ENCODE data around the gene TPM2. TPM values are rescaled to one million over a fixed set of nuclear protein-coding genes. Genes with fewer than 3 reads are reported as not detected.
A peak's percentile ranks its signal among the peaks of the same experiment; 100 is the strongest.

The TPM2 gene
- total RNA-seq, 2 experiments from 2014 or later = 63.1 to 63.5 TPM

DNA sequence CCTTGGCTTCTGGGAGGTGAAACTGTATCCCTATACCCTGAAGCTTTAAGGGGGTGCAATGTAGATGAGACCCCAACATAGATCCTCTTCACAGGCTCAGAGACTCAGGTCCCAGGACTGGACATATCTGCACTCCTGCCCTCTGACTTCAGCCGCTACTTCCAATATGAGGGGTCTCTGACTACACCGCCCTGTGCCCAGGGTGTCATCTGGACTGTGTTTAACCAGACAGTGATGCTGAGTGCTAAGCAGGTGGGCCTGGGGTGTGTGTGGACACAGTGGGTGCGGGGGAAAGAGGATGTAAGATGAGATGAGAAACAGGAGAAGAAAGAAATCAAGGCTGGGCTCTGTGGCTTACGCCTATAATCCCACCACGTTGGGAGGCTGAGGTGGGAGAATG lies 10.6 kb downstream of the TPM2 start:
- no peaks in the 10 kb centered on the region for H3K9me3 ChIP-seq (ENCODE audit: control insufficient read depth in 1 of 2, insufficient read depth in 1 of 2, low read length in 2 of 2)
- no peak for ATAC-seq (ENCODE audit: poor library complexity)
- DNase-seq = no peak
- intact Hi-C loops (cut with DNase I, micrococcal nuclease) = no loop called here
- no peak overlapping the region for H3K27ac ChIP-seq (ENCODE audit: low read depth in 1 of 2, low read length in 2 of 2)
- H3K27me3 ChIP-seq (ENCODE audit: control insufficient read depth in 1 of 2, insufficient read depth in 2 of 2, low read length in 2 of 2) = peaks cover 0 to 6% of the 10 kb centered on the region in 2 experiments
- Mint-ChIP-seq H3K27ac (no peak overlapping the region), H3K9me3 (no peaks in the 10 kb centered on the region), H3K36me3 (ENCODE audit: low read depth) (no peaks in the 10 kb centered on the region), H3K4me3 (no peak overlapping the region), H3K4me1 (ENCODE audit: low read depth) (peaks cover 15% of the 10 kb centered on the region), H3K27me3 (peaks cover 10% of the 10 kb centered on the region)
- CTCF ChIA-PET = no interaction called here
- no peak overlapping the region for H3K4me3 ChIP-seq (ENCODE audit: low read length)
- no peaks in the 10 kb centered on the region for H3K36me3 ChIP-seq (ENCODE audit: insufficient read depth, low read length)
- H3K4me1 ChIP-seq (ENCODE audit: insufficient read depth, low read length) = peaks cover 15% of the 10 kb centered on the region
- POLR2A ChIA-PET = no interaction called here
- no peak for TF ChIP-seq CTCF (IDR thresholded peaks at IDR 0.05)

DNA sequence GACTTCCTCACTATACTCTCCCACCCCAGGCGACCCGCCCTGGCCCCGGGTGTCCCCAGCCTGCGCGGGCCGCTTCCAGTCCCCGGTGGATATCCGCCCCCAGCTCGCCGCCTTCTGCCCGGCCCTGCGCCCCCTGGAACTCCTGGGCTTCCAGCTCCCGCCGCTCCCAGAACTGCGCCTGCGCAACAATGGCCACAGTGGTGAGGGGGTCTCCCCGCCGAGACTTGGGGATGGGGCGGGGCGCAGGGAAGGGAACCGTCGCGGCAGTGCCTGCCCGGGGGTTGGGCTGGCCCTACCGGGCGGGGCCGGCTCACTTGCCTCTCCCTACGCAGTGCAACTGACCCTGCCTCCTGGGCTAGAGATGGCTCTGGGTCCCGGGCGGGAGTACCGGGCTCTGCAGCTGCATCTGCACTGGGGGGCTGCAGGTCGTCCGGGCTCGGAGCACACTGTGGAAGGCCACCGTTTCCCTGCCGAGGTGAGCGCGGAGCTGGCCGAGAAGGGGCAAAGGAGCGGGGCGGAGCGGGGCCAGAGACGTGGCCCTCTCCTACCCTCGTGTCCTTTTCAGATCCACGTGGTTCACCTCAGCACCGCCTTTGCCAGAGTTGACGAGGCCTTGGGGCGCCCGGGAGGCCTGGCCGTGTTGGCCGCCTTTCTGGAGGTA lies 13.9 kb downstream of the TPM2 start:
- H3K27ac ChIP-seq (ENCODE audit: low read depth in 1 of 2, low read length in 2 of 2) = no peak overlapping the region
- ChIA-PET CTCF (interaction anchor here (0.6 to 2.5 kb wide), 3 partner anchors 10 to 72 kb away, joined by 3 to 9 read pairs (median 4); partner anchors contain the start of gene ARHGEF39), POLR2A (interaction anchor here (0.7 to 2.9 kb wide), 6 partner anchors 10 to 56 kb away, joined by 3 to 11 read pairs (median 5); partner anchors contain the start of genes ARHGEF39, CCDC107, CREB3 and TLN1)
- Mint-ChIP-seq H3K9me3 (no peaks in the 10 kb centered on the region), H3K36me3 (ENCODE audit: low read depth) (no peaks in the 10 kb centered on the region), H3K27me3 (peaks cover 10% of the 10 kb centered on the region), H3K4me3 (peak overlapping the region; percentile 80), H3K4me1 (ENCODE audit: low read depth) (peaks cover 15% of the 10 kb centered on the region), H3K27ac (no peak overlapping the region)
- no peak for TF ChIP-seq CTCF (IDR thresholded peaks at IDR 0.05)
- H3K36me3 ChIP-seq (ENCODE audit: insufficient read depth, low read length) = no peaks in the 10 kb centered on the region
- H3K4me1 ChIP-seq (ENCODE audit: insufficient read depth, low read length) = peaks cover 15% of the 10 kb centered on the region
- intact Hi-C loops (cut with DNase I, micrococcal nuclease) = no loop called here
- no peaks in the 10 kb centered on the region for H3K9me3 ChIP-seq (ENCODE audit: control insufficient read depth in 1 of 2, insufficient read depth in 1 of 2, low read length in 2 of 2)
- DNase-seq = peak in 5 of 14 experiments; percentile 13 to 59 (median 36)
- H3K4me3 ChIP-seq (ENCODE audit: low read length) = peak overlapping the region; percentile 58
- H3K27me3 ChIP-seq (ENCODE audit: control insufficient read depth in 1 of 2, insufficient read depth in 2 of 2, low read length in 2 of 2) = peaks cover 0 to 6% of the 10 kb centered on the region in 2 experiments
- peak; percentile 60 for ATAC-seq (ENCODE audit: poor library complexity)

GRCh38 chr9:35675204-35675603 lies 14.5 kb downstream of the TPM2 start:
- Mint-ChIP-seq H3K27me3 (peaks cover 10% of the 10 kb centered on the region), H3K4me3 (peak overlapping the region; percentile 78), H3K4me1 (ENCODE audit: low read depth) (peaks cover 15% of the 10 kb centered on the region), H3K27ac (no peak overlapping the region), H3K36me3 (ENCODE audit: low read depth) (no peaks in the 10 kb centered on the region), H3K9me3 (no peaks in the 10 kb centered on the region)
- Histone ChIP-seq H3K4me1 (ENCODE audit: insufficient read depth, low read length) (peaks cover 15% of the 10 kb centered on the region), H3K27me3 (ENCODE audit: control insufficient read depth in 1 of 2, insufficient read depth in 2 of 2, low read length in 2 of 2) (peaks cover 0 to 6% of the 10 kb centered on the region in 2 experiments), H3K36me3 (ENCODE audit: insufficient read depth, low read length) (no peaks in the 10 kb centered on the region), H3K27ac (ENCODE audit: low read depth in 1 of 2, low read length in 2 of 2) (no peak overlapping the region), H3K9me3 (ENCODE audit: control insufficient read depth in 1 of 2, insufficient read depth in 1 of 2, low read length in 2 of 2) (no peaks in the 10 kb centered on the region), H3K4me3 (ENCODE audit: low read length) (peak overlapping the region; percentile 58)
- ChIA-PET POLR2A (interaction anchor here (0.7 to 2.9 kb wide), 5 partner anchors 10 to 57 kb away, joined by 3 to 11 read pairs (median 6); partner anchors contain the start of genes ARHGEF39, CCDC107, CREB3 and TLN1), CTCF (interaction anchor here (0.9 to 2.5 kb wide), 3 partner anchors 17 to 71 kb away, joined by 3 to 9 read pairs (median 4); partner anchors contain the start of genes CCDC107 and RMRP)
- no peak for TF ChIP-seq CTCF (IDR thresholded peaks at IDR 0.05)
- intact Hi-C loops (cut with DNase I, micrococcal nuclease) = no loop called here
- ATAC-seq (ENCODE audit: poor library complexity) (no peak), DNase-seq (no peak)
